Osteocyte (in vitro differentiated cells): ENCODE measurements around the gene LARP6. TPM values are rescaled to one million over a fixed set of nuclear protein-coding genes. Genes with fewer than 3 reads are reported as not detected.
"Not testable (repeated sequence)": the region's sequence is repeated elsewhere in the genome, so short reads cannot be mapped to it uniquely, and the experiment has no call there.

Experiments used
- DNase-seq: peaks from one replicate; pipeline ENCODE4 v3.0.0; 2021; ENCODE audit warnings: mixed read lengths; ENCODE audit not compliant: unreplicated experiment; ENCODE audit errors: extremely low spot score
- H3K27ac Mint-ChIP-seq: one replicate; pipeline ENCODE4 v1.8.0; 2021; ENCODE audit warnings: mild to moderate bottlenecking, mixed read lengths; ENCODE audit not compliant: unreplicated experiment
- H3K27me3 Mint-ChIP-seq: one replicate; pipeline ENCODE4 v1.8.0; 2021; ENCODE audit warnings: mixed read lengths; ENCODE audit not compliant: unreplicated experiment
- H3K36me3 Mint-ChIP-seq: one replicate; pipeline ENCODE4 v1.8.0; 2021; ENCODE audit warnings: mixed read lengths; ENCODE audit not compliant: unreplicated experiment
- H3K4me1 Mint-ChIP-seq: one replicate; pipeline ENCODE4 v1.8.0; 2021; ENCODE audit warnings: mixed read lengths; ENCODE audit not compliant: unreplicated experiment
- H3K4me3 Mint-ChIP-seq: one replicate; pipeline ENCODE4 v1.8.0; 2021; ENCODE audit warnings: mild to moderate bottlenecking, moderate library complexity, mixed read lengths; ENCODE audit not compliant: unreplicated experiment
- H3K9me3 Mint-ChIP-seq: one replicate; pipeline ENCODE4 v1.8.0; 2021; ENCODE audit warnings: mixed read lengths; ENCODE audit not compliant: unreplicated experiment
- total RNA-seq: library from RNA; stranded (reverse); gene quantifications from 2 replicates; pipeline ENCODE4 v1.2.1, GENCODE V29; 2021
- TF ChIP-seq, protein P1 (sequence below): fragments of 200-600 bp; sonication (generic); IDR thresholded peaks from 2 replicates; pipeline ENCODE4 v1.5.0; 2021; ENCODE audit warnings: antibody characterized with exemption, mild to moderate bottlenecking, moderate library complexity

Gene LARP6
- total RNA-seq, 1 donor from 2014 or later: 119 TPM

DNA sequence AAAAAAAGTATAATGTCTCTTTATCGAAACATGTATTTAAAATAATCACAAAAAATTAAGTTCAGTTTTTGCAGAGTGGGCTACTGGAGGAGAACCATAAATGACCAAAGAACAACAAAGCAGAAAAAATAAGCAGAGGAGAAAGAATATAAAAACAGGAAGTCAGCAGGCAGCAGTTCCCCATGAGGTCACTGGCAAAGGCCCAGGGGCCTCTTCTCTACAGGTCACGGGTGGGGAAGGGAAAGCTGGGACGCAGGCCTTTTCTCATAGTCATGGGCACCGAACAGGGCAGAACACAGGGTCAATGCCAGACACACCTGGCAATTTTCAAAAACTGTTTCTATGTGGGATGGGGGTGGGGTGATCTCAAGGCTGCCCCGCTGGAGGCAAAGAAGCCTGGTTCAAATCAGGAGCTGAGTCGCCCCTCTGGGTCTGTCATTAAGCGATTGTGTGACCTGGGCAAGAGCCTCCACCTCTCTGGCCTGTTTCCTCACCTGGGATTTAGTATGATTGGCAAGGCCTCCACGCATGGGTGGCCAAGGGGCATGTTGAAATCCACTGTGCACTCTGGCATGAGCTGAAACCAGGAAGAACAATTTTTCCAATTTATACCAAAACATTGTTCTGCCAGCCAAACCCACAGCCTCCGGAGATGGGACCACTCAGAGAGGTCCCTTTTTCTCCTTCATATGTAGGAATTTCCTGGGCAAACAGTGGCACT lies 46.8 kb downstream of the LARP6 start:
- no peak for DNase-seq
- Mint-ChIP-seq H3K36me3 (peaks cover 3% of the 10 kb centered on the region), H3K9me3 (no peaks in the 10 kb centered on the region), H3K4me3 (no peak overlapping the region), H3K27ac (peak overlapping the region; percentile 77), H3K27me3 (no peaks in the 10 kb centered on the region), H3K4me1 (peaks cover 71% of the 10 kb centered on the region)
- TF ChIP-seq, protein P1, sequence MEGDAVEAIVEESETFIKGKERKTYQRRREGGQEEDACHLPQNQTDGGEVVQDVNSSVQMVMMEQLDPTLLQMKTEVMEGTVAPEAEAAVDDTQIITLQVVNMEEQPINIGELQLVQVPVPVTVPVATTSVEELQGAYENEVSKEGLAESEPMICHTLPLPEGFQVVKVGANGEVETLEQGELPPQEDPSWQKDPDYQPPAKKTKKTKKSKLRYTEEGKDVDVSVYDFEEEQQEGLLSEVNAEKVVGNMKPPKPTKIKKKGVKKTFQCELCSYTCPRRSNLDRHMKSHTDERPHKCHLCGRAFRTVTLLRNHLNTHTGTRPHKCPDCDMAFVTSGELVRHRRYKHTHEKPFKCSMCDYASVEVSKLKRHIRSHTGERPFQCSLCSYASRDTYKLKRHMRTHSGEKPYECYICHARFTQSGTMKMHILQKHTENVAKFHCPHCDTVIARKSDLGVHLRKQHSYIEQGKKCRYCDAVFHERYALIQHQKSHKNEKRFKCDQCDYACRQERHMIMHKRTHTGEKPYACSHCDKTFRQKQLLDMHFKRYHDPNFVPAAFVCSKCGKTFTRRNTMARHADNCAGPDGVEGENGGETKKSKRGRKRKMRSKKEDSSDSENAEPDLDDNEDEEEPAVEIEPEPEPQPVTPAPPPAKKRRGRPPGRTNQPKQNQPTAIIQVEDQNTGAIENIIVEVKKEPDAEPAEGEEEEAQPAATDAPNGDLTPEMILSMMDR: no peak

DNA sequence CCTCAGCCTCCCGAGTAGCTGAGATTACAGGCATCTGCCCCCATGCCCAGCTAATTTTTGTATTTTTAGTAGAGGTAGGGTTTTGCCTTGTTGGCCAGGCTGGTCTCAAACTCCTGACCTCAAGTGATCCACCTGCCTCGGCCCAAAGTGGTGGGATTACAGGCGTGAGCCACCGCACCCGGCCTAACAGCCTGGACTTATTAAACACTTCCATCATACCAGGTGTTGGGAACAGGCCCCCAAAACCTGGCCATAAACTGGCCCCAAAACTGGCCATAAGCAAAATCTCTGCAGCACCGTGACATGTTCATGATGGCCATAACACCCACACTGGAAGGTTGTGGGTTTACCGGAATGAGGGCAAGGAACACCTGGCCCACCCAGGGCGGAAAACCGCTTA lies 49.6 kb downstream of the LARP6 start:
- not testable (repeated sequence) for H3K36me3 Mint-ChIP-seq, H3K27ac Mint-ChIP-seq, H3K4me3 Mint-ChIP-seq, H3K9me3 Mint-ChIP-seq, H3K27me3 Mint-ChIP-seq, DNase-seq
- H3K4me1 Mint-ChIP-seq: peaks cover 76% of the 10 kb centered on the region

DNA sequence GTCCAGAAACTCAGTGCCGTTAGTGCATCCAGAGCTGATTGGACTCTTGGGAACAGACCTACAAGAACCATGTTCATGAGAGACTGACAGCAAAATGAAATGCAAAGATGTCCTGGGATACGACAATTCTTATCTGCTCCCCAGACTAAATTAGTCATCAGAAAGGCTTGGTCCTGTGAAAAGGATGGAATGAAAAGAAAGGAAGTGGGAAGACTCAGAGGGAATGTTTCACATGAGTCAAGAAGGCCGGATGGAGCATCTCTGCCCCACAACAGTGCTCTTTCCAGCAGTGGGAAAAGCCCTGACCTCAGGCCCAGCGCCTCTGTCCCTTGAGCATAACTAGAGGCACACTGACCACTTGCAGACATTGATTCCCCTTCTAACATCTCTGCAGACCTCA lies 51.3 kb downstream of the LARP6 start:
- H3K27ac Mint-ChIP-seq: peak overlapping the region; percentile 59
- DNase-seq: no peak
- no peak overlapping the region for H3K4me3 Mint-ChIP-seq

DNA sequence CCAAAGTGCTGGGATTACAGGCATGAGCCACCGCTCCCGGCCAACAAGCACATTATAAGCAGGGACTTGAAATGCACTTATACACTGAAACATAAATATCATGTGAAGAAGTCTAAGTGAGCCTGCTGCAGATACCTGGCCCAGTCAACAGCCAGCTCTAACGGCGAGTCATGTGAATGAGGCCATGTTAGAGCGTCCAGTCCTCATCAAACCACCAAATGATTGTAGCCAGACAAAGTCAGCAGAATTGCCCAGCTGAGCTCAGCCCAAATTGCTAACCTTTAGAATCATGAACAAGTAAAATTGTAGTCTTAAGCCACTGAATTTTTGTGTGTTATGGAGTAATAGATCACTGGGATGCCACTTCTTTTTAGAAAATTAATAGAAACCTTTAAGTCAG lies 52.8 kb downstream of the LARP6 start:
- Mint-ChIP-seq H3K4me1 (peaks cover 82% of the 10 kb centered on the region), H3K4me3 (no peak overlapping the region)
- DNase-seq: no peak

More for the DNA sequence above, 51.3 kb downstream of the LARP6 start:
- Mint-ChIP-seq H3K4me1 (peaks cover 82% of the 10 kb centered on the region), H3K36me3 (no peaks in the 10 kb centered on the region), H3K27me3 (no peaks in the 10 kb centered on the region), H3K9me3 (no peaks in the 10 kb centered on the region)
- TF ChIP-seq, protein P1: no peak

DNA sequence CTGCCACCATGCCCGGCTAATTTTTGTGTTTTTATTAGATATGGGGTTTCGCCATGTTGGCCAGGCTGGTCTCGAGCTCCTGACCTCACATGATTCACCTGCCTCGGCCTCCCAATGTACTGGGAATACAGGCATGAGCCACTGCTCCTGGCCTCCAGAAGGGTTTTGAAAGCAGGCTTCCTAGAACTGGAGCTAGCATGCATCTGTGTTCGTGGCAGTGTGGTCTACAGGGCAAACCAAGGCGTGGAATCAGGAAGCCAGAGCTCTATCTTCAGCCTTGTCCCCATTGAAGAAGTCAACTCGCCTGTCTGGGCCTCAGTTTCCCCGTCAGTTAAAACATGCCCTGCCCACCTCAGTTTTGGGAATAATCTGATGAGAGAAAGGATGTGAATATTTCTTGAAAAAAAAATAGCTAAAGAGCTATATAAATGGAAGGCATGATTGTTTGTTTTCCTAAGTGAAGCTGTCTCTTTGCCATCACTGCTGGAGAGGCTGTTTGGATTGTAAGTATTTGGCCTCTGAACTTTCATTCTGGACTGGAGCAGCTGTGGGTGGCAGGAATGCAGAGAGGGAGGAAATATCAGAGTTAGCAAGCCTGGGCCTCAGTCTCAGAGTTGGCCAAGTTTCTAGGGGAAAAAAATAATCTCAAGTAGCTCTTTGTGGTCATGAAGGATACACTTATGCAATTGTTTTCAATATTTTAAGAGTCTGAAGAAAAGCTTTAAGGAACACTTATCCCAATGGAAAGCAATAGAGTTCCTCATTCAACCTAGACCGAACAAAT lies 54.1 kb downstream of the LARP6 start:
- TF ChIP-seq, protein P1: no peak
- no peaks in the 10 kb centered on the region for H3K9me3 Mint-ChIP-seq
- no peaks in the 10 kb centered on the region for H3K36me3 Mint-ChIP-seq
- H3K27me3 Mint-ChIP-seq: no peaks in the 10 kb centered on the region
- DNase-seq: no peak
- peak overlapping the region; percentile 2 for H3K4me3 Mint-ChIP-seq
- H3K4me1 Mint-ChIP-seq: peaks cover 84% of the 10 kb centered on the region
- peak overlapping the region; percentile 91 for H3K27ac Mint-ChIP-seq

More for the DNA sequence above, 52.8 kb downstream of the LARP6 start:
- peak overlapping the region; percentile 91 for H3K27ac Mint-ChIP-seq
- TF ChIP-seq, protein P1: no peak
- no peaks in the 10 kb centered on the region for H3K27me3 Mint-ChIP-seq
- H3K36me3 Mint-ChIP-seq: no peaks in the 10 kb centered on the region
- no peaks in the 10 kb centered on the region for H3K9me3 Mint-ChIP-seq
